Measurements from ENCODE around the gene ABHD2.

- no peak for TF ChIP-seq CTCF (IDR thresholded peaks at IDR 0.05)
- no peak for TF ChIP-seq POLR2A (IDR thresholded peaks at IDR 0.05)
Measured at GRCh38 chr15:89150762-89151664, 62.8 kb downstream of the ABHD2 start.

Measured in heart left ventricle (tissue), 13 donors.